Neural cell (in vitro differentiated cells): Measurements from ENCODE around the gene ITGA11.

Experiments used
- CTCF ChIP-seq: fragments of 450-650 bp; IDR thresholded peaks from 2 replicates; pipeline ENCODE4 v1.5.1; 2014; ENCODE audit warnings: antibody characterized with exemption, mild to moderate bottlenecking, moderate library complexity; ENCODE audit not compliant: poor library complexity, severe bottlenecking
- EZH2 ChIP-seq: fragments of 200-600, 300-800 bp; shearing (Covaris generic), sonication (generic); IDR thresholded peaks from 2 replicates; pipeline ENCODE4 v1.6.1; 2014; ENCODE audit warnings: antibody characterized with exemption, low read length, borderline replicate concordance, mild to moderate bottlenecking; ENCODE audit not compliant: insufficient read depth, poor library complexity, severe bottlenecking
- MXI1 ChIP-seq: fragments of 450-650 bp; conservative IDR thresholded peaks from 2 replicates; pipeline ENCODE4 v1.6.1; 2014; ENCODE audit warnings: antibody characterized with exemption, mild to moderate bottlenecking; ENCODE audit not compliant: poor library complexity, severe bottlenecking
- SMC3 ChIP-seq: fragments of 450-650 bp; conservative IDR thresholded peaks from 2 replicates; pipeline ENCODE4 v1.6.1; 2014; ENCODE audit warnings: antibody characterized with exemption, mild to moderate bottlenecking, moderate library complexity; ENCODE audit not compliant: poor library complexity

DNA sequence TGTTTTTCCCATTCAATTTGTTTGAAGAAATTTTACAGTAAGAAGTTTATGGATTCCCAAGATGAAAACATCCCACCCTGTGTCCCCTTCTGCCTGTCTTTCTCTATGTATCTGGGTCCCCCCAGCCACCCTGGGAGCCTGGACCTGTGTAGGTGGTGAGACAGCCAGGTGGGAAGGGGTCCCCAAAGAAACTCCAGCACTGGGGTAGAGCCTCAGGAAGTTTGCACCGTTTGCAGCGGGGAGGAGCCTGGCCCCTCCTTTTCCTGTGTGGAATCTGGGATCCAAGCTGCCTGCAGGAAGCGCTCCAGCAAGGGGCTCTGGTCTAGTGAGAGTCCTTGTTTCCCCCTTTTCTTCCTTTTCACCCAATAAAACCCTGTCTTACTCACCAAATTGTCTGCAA, 49.4 kb upstream of the ITGA11 start:
- TF ChIP-seq SMC3 (no peak), MXI1 (no peak), EZH2 (no peak), CTCF (no peak)
